Measurements from ENCODE around the gene ZNF554.
"Not testable (repeated sequence)": the region's sequence is repeated elsewhere in the genome, so short reads cannot be mapped to it uniquely, and the experiment has no call there.

Gene ZNF554

GRCh38 chr19:2785244-2785997 lies 34.2 kb upstream of the ZNF554 start, which contains the start of gene THOP1:
TSS of gene THOP1 (plus strand) at chr19:2785503. CDS start at chr19:2785663, 160 bp downstream.
- DNase-seq (ENCODE audit: extremely low read depth, low read depth) = peak; percentile 95
- no peak for TF ChIP-seq CTCF (IDR thresholded peaks at IDR 0.05; ENCODE audit: low read depth, low read length)

- no peak for TF ChIP-seq CTCF (IDR thresholded peaks at IDR 0.05; ENCODE audit: low read depth, low read length)
These were observed 32.6 kb upstream of the ZNF554 start for GRCh38 chr19:2787115-2787514.

GRCh38 chr19:2788237-2788636 lies 31.4 kb upstream of the ZNF554 start:
- no peak for DNase-seq (ENCODE audit: extremely low read depth, low read depth)
- no peak for TF ChIP-seq CTCF (IDR thresholded peaks at IDR 0.05; ENCODE audit: low read depth, low read length)

More at GRCh38 chr19:2787115-2787514, 32.6 kb upstream of the ZNF554 start:
- no peak for DNase-seq (ENCODE audit: extremely low read depth, low read depth)

DNA sequence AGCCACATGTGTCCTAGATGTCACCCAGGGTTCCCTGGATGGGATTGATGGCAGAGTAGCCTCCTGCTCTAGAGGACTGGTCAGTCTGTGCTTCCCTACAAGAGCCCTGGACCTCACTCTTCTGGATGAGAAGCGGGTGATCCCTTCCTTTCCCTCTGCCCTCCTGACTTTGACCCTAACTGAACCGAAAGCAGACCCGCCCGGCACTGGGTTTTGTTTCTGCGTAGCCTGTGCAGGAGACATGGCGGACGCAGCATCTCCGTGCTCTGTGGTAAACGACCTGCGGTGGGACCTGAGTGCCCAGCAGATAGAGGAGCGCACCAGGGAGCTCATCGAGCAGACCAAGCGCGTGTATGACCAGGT lies 29.5 kb upstream of the ZNF554 start:
- TF ChIP-seq CTCF (IDR thresholded peaks at IDR 0.05; ENCODE audit: low read depth, low read length) = no peak
- no peak for DNase-seq (ENCODE audit: extremely low read depth, low read depth)

- no peak for DNase-seq (ENCODE audit: extremely low read depth, low read depth)
- no peak for TF ChIP-seq CTCF (IDR thresholded peaks at IDR 0.05; ENCODE audit: low read depth, low read length)
These were observed 29.0 kb upstream of the ZNF554 start for GRCh38 chr19:2790557-2791271.

DNA sequence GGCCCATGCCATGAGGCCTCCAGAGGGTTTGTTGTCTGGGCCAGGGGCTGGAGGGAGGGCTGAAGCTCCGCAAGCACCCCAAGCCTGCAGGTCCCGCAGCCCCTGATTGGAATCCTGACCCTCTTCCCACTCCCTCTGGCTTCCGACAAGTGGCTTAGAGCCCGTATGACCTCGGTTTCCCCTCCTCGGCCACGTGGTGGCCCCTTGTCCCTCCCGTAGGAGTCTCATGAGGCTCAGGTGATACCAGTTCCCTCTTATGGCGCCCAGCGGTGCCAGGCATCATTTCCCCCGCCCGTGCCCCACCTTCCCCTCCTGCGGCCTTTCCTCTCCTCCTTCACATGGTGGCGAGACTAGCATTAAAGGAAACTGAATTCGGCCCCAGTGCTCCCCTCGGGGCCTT lies 28.2 kb upstream of the ZNF554 start:
- no peak for DNase-seq (ENCODE audit: extremely low read depth, low read depth)
- TF ChIP-seq CTCF (IDR thresholded peaks at IDR 0.05; ENCODE audit: low read depth, low read length) = no peak

GRCh38 chr19:2791876-2792275 lies 27.8 kb upstream of the ZNF554 start:
- TF ChIP-seq CTCF (IDR thresholded peaks at IDR 0.05; ENCODE audit: low read depth, low read length) = no peak

GRCh38 chr19:2792666-2793065 lies 27.0 kb upstream of the ZNF554 start:
- not testable (repeated sequence) for DNase-seq (ENCODE audit: extremely low read depth, low read depth)

More at GRCh38 chr19:2791876-2792275, 27.8 kb upstream of the ZNF554 start:
- DNase-seq (ENCODE audit: extremely low read depth, low read depth) = no peak
